GM21515 (cell line): ENCODE data around the gene HHAT.
"Not testable (repeated sequence)": the region's sequence is repeated elsewhere in the genome, so short reads cannot be mapped to it uniquely, and the experiment has no call there.

Source experiments
- ATAC-seq: cut with Tn5 transposase; IDR thresholded peaks from one replicate; pipeline ENCODE4 v1.9.1; 2021; ENCODE audit not compliant: unreplicated experiment

Gene HHAT

DNA sequence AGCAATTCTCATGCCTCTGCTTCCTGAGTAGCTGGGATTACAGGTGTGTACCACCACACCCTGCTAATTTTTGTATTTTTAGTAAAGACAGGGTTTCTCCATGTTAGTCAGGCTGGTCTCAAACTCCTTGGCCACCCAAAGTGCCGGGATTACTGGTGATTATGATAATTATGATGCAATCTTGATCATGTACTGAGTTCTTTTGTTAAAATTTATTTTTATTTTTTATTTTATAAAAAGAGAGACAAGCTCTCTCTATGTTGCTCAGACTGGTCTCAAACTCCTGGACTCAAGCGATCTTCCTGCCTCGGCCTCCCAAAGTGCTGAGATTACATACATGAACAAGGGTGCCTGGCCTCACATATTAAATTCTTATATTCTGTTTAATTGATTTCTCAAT is 25.6 kb downstream of the HHAT start:
- ATAC-seq: not testable (repeated sequence)

GRCh38 chr1:210358626-210359025 is 29.9 kb downstream of the HHAT start:
- no peak for ATAC-seq

DNA sequence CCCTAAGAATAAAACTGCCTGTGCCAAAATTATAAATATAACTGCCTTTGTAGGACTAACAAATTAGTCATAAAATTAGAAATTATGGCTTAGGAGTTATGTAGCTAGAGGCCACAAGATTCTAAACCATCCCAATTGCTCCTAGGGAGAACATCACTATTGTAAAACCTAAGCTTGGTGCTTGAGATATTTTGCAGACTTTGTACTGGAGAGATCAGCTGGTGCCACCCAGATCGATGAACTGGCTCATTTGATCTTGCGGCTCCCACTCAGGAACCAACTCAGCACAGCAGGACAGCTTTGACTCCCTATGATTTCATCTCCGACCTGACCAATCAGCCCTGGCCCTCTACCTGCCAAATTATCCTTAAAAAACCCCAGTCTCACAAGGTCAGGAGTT is 30.6 kb downstream of the HHAT start:
- no peak for ATAC-seq

DNA sequence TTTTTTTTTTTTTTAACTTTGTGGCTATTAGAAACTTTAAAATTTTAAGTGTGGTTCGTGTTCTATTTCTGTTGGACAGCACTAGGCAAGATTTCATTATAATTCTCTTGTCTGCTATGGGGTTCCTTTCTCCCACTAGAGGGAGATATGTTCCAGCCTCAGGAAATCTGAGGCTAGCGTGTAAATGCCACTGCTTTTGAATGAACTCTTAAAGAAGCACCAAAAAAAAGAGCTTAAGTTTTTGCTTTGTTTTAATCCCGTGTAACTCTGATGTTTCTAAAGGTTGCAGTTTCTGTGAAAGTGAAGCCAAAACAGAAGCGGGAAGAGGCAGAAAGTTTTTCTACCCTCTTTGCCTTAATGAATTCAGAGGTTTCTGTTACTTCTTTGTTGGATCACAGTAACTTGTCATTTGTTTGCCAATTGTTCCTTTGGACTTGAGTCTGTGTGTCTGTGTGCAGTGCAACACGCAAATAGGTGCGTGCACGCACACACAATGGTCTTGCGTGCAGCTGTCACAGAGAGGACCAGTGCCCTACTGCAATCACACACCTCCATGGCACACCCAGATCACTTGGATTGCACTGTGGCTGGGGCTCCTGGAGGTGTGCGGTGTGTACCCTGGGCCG is 32.3 kb downstream of the HHAT start:
- no peak for ATAC-seq

- no peak for ATAC-seq
These were observed 33.0 kb downstream of the HHAT start for GRCh38 chr1:210361665-210362064.

GRCh38 chr1:210362526-210362925 is 33.8 kb downstream of the HHAT start:
- no peak for ATAC-seq

DNA sequence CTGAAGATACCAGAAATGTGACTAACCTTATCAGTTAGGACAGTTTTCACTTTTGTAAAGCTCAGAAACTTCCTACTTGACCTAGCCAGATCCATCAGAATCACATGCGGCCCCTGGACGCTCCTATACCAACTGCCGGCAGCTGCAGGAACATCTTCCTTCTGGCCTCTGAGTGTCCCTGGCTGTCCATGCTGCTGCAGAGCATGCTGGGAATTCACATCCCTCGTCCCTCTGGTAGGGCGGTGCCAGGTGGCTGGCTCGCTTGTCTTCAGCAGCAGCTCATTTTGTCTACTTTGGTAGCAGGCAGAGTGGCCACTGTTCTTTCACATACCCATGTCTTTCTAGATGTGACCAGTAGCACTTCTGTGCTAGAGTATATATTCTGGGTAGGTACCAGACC is 34.4 kb downstream of the HHAT start:
- ATAC-seq: no peak

GRCh38 chr1:210364479-210364878 is 35.8 kb downstream of the HHAT start:
- no peak for ATAC-seq

DNA sequence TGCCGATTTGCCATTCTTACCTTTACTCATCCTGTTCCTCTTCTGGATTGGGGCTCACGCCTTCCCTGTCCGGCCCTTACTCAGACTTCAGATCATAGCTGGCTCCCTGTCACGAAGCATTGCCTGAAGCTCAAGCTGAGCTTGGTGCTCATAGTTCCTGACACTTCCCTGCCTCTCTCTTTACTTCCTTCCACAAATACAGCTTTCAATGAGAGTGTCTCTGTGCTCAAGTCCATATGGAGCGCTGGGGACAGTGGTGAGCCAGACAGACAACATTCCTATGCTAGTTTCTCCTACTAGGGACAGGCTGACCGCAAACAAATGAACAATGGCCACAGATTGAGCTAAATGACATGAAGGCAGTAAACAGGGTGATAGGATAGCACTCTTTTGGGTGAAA is 38.1 kb downstream of the HHAT start:
- no peak for ATAC-seq

DNA sequence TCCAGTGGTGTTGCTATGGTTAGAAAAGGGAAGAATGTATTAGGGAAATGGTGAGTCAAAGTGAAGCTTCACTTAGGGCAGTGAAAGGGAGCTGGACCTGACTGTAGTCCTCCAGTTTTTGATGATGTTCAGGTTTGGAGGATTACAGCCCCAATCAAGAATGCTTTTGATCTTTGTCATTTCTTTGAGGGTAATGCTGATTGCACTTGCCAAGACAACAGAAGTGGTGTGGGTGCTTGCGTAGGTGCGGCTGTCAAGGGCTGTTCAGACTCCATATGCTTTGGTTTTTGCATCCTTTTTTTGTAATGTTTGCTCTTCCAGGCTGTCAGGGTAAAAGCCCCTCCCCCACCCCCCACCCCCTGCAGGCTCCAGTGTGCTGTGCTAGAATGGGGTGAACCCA is 38.9 kb downstream of the HHAT start:
- ATAC-seq: no peak

GRCh38 chr1:210369425-210369824 is 40.7 kb downstream of the HHAT start:
- no peak for ATAC-seq

GRCh38 chr1:210371916-210372315 is 43.2 kb downstream of the HHAT start:
- no peak for ATAC-seq

DNA sequence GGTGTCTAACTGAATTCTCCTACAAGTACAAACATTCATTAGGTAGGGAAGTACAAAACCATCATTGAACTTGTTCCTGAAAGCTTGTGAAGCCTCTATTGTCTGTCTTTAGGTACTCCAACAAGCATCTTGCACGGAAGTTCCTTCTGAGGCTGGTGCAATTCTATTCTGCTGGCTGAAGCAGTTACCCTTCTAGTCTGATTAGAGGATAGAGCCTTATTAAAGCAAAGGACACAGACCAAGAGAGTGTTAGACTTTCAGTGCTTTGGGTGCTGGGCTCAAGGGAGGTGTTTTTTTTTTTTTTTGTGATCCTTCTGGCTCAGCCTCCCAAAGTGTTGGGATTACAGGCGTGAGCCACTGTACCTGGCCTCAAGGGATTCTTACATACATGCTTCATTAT is 43.8 kb downstream of the HHAT start:
- no peak for ATAC-seq

GRCh38 chr1:210372931-210373627 is 44.4 kb downstream of the HHAT start:
- no peak for ATAC-seq

- no peak for ATAC-seq
These were observed 44.9 kb downstream of the HHAT start for GRCh38 chr1:210373628-210373877.

DNA sequence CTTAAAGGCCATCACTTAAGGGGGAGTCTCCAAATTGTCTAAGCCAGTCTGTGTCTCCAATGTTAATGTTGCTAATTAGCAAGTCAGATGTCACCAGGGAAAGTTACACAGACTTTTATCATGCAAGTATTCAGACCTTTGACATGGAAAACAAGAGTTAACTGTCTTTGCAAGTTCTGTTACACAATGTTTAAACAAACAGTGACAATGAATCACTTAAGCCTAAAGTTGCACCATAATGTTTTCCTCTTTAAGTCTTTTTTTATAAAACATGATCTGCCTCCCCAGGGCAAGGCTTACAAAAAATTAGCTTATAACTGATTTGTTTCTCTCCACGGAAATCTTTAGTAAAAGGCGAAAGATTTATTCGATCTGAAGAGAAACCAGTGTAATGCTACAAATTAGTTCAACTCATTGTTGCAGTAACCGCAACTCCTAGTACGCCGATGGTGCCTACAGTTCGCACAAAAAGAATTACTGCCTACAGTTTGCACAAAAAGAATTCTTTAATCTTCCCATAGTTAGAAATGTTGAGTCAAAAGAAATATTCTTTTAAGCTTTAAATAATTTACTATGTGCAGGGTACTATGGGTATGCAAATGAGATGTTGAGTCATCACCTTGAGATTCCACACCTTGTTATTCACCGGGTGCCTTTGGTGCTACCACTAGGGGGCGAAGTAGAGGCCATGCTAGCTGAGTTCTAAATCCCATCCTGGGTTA is 45.3 kb downstream of the HHAT start:
- ATAC-seq: peak; percentile 83

GRCh38 chr1:210374600-210374953 is 45.9 kb downstream of the HHAT start:
- ATAC-seq: no peak

- ATAC-seq: no peak
These were observed 48.2 kb downstream of the HHAT start for GRCh38 chr1:210376836-210377372.

DNA sequence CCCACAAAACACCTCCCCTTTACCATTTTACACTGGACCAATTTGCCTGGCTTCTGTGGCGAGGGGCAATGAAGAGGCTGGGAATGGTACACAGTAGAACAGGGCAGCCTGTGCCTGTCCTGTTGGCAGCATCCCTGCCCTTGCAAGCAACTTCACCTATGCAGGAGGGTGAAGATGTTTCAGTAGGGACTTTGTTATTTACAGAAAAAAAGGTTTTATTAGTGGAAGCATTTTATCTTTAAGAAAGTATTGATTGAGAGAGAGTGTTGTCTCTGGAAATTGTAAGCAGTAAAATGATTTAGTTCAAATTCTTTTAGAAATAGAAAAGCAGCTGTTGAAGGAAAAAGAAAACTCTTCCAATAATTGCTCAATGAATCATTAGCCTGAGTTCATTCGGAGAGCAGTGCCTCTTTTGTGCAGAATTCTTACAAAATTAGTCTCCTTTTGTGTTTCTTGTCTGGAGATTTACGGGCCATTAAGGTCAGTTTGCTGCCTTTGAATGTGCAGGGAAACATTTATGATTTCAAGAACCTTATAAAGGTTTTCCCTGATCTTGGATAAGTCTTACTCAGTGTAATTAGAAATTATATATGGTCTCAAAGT is 49.1 kb downstream of the HHAT start:
- no peak for ATAC-seq

DNA sequence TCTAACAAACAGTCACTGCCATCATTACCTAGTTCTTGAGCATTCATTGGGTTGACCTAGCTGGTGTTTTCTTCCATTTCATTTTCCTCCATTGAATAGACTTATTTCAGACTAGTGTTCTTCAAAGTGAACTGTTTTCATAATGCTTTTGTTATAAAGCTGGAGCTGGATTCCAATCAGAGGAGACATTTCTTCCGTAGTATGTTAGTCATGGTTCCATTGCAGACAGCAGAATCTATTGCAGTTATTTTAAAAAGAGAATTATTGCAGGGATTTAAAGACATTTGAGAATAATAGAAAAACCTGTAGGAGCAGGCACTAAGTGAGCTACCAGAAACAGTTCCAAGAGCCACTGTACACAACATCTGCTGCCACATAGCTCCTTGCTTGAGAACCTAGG is 50.0 kb downstream of the HHAT start:
- ATAC-seq: no peak

DNA sequence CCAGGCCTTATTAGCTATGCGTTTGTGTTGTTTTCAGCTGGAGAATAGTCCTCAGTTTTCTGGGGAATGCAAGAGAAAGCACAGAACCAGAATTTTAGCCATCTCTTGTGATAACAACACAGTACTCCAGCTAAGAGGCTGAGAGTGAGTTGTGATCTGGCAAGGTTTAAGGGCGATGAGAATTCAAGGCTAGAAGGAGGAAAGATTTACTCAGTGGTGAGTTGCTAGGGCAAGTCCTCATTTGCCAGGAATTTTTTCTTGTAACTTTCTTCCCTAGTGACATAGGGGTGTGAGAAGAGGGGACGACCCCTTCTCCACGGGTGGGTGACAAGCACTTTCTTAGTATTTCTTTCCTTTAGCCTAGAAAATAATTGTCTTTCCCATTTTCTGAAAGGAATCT is 53.2 kb downstream of the HHAT start:
- no peak for ATAC-seq

DNA sequence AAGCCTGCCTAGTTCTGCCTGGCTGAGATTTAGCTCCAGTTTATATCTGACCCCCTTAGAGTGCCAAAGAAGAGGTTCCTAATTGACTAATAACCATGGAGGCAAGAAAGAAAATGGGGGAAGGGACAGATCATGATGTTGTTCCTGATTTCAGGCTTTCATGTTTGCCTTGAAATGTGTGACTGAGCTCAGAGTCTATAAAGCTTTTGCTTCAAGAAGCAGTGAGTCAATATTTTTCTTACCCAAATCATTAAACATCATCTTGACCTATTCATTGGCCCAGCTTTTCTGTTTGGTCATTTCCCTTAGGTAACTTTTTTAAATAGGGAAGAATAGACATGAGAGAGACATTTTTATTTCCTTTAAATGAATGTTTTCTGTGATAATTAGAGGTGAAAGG is 55.9 kb downstream of the HHAT start:
- ATAC-seq: no peak
